Activated T-cell treated with anti-CD3 and anti-CD28 coated beads for 24 hours (primary cell): ENCODE results near the gene TAAR8.
"Not testable (repeated sequence)": the region's sequence is repeated elsewhere in the genome, so short reads cannot be mapped to it uniquely, and the experiment has no call there.

Experiments used
- DNase-seq: peaks from one replicate; pipeline ENCODE4 v3.0.0-alpha.2; 2020; ENCODE audit warnings: low read depth

Gene TAAR8

DNA sequence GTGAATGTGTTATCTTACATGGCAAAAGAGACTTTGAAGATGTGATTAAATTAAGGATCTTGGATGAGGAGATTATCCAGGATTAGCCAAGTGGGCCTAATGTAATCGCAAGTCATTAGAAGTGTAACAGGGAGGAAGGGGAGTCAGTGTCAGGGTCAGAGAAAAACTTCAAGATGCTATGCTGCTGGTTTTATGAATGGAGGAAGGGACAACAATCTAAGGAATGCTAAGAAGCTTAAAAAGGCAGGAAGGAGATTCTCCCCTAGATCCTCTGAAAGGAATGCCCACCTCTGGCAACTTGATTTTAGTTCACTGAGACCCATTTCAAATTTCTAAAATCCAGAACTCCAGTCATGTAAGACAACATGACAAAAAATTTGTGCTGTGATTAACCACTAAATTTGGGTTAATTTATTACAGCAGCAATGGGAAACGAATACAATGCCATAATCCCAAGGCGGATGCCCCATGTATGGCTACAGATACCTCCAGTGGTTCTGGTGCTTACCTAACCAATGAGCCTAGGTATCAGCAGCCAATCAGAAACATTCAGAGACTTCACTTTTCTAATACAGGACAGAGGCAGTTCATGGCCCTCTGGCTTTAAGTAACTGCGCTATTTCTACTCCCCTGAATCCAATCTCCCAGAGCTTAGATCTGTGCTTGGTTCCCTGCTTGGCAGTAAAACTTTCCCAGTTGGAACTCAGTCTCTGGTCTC is 3.6 kb upstream of the TAAR8 start:
- no peak for DNase-seq

DNA sequence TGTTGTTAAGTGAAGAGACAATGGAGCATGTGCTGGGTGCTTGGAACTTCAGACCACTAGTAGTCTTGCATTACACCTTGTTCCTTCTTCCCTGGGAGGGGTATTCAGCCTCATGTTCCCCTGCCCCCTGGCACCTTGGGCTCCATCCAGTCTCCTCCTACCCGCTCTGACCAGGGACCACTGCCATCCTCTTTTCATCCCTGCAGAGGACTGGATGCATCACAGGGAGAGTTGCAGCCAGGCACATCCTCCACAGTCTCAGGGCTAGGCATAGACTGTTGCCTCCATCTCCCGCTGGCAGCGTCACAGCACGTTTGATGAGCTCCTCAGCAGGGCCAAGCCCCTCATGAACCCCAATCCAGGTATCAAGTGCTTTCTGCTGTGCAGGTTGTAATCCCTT is 1.3 kb upstream of the TAAR8 start:
- DNase-seq = no peak

DNA sequence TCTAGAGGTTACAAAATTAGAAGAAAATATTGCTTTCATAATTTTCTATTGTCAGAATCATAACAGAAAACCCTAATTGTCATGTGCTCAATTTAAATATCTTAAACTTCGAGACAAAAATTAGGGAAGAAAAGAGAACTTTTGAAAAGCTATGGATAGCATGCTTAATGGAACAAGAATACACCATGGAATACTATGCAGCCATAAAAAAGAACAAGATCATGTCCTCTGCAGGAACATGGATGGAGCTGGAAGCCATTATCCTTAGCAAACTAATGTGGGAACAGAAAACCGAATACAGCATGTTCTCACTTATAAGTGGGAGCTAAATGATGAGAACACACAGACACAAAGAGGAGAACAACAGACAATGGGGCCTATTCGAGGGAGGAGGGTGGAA is 7.6 kb downstream of the TAAR8 start:
- DNase-seq = not testable (repeated sequence)

DNA sequence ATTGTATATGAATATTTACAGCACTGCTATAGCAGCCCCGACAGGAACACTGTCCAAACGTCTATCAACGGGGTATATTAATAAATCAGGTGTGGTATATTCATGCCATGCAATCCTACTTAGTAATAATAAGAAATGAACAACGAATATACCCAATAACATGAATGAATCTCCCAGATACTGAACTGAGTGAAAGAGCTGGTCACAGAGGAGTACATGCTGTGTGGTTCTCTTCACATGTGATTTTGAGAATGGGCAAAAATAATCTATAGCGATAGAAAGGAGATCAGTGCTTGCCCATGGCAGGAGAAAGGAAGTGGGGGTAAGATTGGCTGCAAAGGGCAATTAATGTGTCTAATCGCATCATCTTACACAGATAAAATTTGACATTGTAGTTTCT is 13.9 kb downstream of the TAAR8 start:
- DNase-seq = no peak

DNA sequence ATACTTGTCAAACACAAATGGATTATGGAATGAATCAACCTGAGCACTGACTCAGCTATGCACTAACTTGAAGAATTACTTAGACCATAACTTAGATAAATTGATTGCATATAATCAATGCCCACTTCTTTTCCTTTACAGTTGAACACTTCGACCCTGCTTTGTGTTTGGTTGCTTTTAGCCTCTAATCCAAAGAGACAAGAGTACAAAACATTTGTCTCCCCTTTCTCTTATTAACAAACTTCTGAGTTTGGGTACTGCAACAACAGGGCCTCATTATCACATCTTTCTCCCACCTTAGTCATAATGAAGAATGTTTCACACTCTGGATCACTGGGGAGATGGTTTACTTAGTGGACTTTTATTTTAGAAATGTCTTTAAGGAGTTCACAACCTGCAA is 15.1 kb downstream of the TAAR8 start:
- no peak for DNase-seq

DNA sequence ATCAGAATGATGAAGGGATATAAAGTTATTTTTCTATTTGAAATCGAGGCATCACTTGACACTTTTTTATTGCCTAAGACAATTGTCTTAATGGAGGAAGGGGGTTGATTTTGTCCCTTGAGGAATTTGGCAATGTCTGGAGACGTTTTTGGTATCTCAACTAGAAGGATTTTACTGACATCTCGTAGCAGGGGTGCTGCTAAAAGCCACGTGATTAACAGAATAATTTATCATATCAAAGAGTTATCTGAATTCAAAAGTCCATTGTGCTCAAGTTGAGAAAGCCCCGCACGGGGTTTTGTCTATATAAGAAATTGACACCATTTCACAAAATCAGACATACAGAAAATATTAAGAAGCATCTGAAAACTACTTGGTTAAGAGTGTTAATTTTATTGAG is 16.1 kb downstream of the TAAR8 start:
- DNase-seq = no peak

DNA sequence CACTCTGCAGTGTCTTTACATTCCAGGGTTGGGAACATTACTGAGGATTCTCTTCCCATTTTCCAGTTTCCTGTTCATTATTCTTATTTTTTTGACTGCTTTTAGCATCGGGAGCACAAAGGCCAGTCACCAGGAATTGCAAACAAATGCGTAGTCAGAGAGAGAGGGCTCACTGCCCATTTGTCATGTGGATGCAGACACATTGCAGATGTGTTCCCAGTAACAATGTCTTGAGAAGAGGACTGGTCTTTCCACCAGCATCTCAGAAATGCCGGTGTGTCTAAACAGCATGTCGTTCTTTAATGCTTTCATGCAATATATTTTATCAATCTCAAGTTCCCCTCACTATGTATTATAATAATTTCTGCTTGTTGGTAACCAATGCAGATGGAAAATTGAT is 16.7 kb downstream of the TAAR8 start:
- no peak for DNase-seq

DNA sequence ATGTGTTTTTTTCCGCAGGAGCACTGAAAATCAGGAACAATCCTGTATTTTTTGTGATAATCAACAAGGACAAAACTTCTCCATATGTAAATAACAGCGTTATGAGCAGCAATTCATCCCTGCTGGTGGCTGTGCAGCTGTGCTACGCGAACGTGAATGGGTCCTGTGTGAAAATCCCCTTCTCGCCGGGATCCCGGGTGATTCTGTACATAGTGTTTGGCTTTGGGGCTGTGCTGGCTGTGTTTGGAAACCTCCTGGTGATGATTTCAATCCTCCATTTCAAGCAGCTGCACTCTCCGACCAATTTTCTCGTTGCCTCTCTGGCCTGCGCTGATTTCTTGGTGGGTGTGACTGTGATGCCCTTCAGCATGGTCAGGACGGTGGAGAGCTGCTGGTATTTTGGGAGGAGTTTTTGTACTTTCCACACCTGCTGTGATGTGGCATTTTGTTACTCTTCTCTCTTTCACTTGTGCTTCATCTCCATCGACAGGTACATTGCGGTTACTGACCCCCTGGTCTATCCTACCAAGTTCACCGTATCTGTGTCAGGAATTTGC is 17.8 kb downstream of the TAAR8 start, which contains the start of gene TAAR6:
TAAR6 (plus strand) TSS at position 102 of the 557 bp plus-strand sequence; CDS start at position 102, 0 bp downstream.
- no peak for DNase-seq

DNA sequence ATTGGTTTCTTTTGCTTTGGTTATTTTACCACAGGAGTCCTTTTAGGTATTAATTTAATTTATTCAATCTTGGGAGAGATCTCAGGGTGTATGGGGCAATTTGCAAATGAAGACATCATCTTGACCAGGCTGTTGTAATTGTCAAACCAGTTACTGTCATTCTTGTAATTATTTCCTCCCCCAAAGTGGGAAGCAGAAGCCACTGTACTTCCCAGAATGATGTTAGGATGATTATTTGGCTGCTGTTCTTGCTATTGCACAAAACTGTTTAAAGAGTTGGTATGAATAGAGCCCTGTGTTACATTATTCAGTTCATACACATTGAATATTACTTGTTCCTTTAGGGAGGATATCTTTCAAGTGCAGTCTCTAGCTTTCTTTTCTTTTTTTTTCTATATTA is 19.3 kb downstream of the TAAR8 start:
- no peak for DNase-seq

DNA sequence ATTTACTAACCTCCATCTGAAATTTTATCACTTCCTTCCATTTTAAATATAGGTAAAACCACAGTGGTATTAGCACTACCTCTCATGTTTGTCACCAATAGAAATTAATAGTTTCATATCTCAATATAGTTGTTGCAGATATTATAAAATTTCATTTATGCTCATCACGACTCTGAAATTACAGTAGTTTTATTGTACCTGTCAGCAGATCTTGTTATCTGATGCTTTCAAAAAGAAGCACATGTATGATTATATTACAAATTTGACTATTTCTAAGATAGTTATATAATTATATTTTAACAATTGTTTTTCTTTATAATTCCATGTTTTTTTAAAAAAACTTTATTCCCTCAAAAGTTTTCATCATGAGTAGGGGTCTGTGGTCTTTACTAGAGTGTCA is 32.2 kb downstream of the TAAR8 start:
- no peak for DNase-seq

DNA sequence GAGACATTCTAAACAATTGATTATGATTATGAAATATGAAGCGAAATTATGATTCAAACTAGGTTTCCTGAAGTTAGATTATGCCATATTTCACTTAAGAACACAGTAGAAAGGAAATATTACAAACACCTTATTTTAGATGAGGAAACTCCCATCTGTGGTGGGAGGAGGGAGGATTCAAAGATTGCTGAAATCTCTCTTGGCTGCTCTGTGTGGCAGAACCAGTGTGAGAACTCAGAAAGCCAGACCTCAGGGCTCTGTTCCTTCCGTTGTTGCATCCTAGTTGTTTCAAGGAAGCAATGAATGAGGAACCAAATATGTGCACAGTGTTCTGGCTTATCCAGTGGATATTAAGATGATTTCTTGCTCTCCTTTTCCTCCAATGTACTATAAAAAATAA is 35.0 kb downstream of the TAAR8 start:
- DNase-seq = no peak

DNA sequence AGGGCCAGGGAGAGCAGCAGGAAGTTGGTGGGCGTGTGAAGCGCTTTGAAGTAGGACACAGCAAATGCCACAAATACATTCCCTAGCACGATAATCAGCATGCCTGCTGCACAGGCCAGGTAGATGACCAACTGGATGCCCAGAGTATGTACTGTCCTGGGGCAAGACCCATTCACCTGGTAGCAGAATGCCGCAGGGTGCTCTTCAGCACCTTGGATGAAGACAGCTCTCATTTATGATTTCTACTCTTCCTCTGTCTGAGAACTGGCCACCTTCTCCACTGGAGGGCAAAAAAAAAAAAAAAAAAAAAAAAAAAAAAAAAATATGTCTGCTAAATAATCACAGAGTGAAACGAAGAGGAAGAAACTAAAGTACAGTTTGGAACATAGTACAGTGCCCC is 37.0 kb downstream of the TAAR8 start, which contains the start of gene TAAR5:
TAAR5 (minus strand) TSS at position 288 of the 400 bp plus-strand sequence; CDS start at position 233, 55 bp downstream.
- no peak for DNase-seq

DNA sequence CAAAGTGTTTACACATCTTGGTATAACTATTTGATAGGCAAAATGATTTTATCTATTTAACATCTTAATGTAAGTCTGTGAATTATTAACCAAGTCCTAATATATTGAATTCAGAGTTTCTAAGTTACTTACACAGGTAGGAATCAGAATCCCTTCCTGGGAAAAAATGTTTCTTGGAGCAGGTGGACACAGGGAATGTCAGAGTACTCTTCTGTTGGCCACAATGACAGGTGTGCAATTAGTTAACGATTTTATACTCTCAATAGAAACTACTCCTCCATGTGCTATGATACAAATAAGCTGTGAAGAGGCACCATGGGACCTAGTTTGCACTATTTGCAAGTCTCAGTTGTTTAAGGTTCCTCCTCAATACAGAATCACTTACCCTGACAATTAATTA is 37.9 kb downstream of the TAAR8 start:
- DNase-seq = no peak

DNA sequence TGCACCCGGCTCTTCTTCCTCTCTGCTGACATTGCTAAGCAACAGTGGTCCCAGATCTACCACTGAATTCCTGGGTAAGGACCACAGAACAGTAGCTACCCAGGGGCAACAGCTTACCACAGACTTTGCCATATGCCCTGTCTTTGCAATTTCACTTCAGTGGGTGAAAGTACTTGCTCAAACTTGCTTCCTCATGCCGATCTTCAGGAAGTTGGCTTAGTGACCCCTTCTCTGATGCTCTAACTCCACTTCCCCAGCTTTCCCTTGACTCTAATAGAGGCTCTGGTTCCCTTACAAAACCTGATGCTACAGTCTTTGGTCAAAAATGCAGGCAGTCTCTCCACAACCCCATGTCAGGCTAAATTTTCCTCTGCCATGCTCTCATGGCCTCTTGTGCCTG is 40.4 kb downstream of the TAAR8 start:
- no peak for DNase-seq

DNA sequence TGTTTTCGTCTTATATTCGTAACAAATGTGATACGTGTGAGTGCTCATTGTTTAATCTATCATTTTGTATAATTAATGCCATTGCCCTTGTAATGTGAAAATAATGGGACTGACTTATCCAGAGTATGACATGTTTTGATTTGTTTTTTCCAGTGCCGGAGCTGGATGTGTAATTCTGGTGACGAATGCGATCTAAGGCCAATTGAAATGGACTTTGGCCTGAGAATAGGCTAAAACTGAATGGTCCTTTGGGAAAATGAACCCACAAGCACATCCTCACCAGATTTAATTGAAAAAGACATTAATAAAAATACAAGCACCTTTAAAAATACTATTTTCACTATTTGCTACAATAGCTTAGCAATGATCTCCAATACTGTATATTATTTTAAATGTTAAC is 43.7 kb downstream of the TAAR8 start:
- no peak for DNase-seq

DNA sequence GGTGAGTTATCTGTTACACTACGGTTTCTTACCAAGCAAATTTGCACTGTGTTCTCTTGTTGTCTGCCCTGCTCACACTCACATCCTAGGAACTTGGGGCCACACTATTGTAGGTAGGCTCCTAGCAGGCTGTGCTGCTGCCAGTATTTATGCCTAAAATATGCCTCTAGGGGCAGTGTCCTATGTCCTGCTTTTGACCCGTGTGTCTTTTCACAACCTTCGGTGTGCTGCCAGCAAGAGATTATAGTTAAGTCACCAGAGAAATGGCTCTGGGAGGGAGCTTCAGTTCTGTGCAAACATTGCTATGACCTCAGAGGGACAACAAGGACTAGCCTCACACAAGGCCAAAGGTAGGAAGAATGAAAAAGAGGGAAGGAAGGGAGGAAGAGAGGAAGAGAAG is 46.0 kb downstream of the TAAR8 start:
- DNase-seq = no peak

DNA sequence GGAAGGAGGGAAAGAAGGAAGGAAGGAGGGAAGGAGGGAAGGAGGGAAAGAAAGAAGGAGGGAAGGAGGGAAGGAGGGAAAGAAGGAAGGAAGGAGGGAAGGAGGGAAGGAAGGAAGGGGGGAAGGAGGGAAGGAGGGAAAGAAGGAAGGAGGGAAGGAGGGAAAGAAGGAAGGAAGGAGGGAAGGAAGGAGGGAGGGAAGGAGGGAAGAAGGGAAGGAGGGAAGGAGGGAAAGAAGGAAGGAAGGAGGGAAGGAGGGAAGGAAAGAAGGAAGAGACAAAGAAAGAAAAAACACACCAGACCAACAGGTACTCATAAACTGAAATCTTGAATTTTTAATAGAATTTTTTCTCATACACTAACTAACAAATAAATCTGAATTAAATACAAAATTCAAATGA is 48.4 kb downstream of the TAAR8 start:
- DNase-seq = not testable (repeated sequence)
